AG04449 (cell line): Measurements from ENCODE around the gene WDR20.
A peak's percentile ranks its signal among the peaks of the same experiment; 100 is the strongest.

Source experiments
- CTCF ChIA-PET: fragments of 350-600 bp; formaldehyde crosslinking; extraction: SDS; loops from one replicate; lab custom pipeline; 2021; ENCODE audit warnings: antibody characterized with exemption; lab: Yijun Ruan, JAX
- POLR2A ChIA-PET: fragments of 400-600, 350-600 bp; formaldehyde crosslinking; extraction: SDS; loops from one replicate; lab custom pipeline; 2020; ENCODE audit warnings: antibody characterized with exemption, inconsistent platforms; lab: Yijun Ruan, JAX
- DNase-seq: peaks from one replicate; pipeline ENCODE4 v3.0.0-alpha.2; 2010; ENCODE audit warnings: low read depth, low spot score
- H3K4me3 ChIP-seq: 2 replicates; pipeline ENCODE4 v1.5.1; 2011; ENCODE audit warnings: low read depth, mild to moderate bottlenecking, control low read depth, low read length
- TF ChIP-seq, protein P1 (sequence below): IDR thresholded peaks from one replicate; pipeline ENCODE4 v1.5.1; 2011; ENCODE audit warnings: mild to moderate bottlenecking, moderate library complexity, low read length, control low read depth, inconsistent platforms; ENCODE audit not compliant: insufficient read depth; ENCODE audit errors: missing control alignments

The WDR20 gene

DNA sequence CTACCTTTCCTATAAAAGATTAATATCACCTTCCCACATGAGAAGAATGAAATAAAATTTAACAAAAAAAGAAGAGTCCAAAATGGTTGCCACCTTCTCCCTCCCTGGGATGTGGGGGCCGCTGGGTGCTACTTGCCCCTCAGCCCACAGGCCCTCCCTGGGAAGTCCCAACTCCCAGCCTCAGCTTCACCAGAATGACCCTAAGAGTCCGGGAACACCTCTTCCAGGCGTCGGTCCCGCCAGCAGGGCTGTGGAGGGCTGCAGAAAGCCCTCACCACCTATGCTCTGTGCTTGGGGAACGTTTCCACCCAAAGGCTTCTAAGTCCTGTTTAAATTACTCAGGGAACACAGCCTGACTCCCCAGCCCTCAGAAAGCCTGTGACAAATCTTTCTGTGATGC, 93.4 kb downstream of the WDR20 start:
- no peak overlapping the region for H3K4me3 ChIP-seq
- CTCF ChIA-PET = interaction anchor here (0.6 to 5.5 kb wide), 8 partner anchors 8 to 89 kb away, joined by 3 to 60 read pairs (median 4); partner anchors contain the start of gene MOK
- no peak for DNase-seq
- TF ChIP-seq, protein P1, sequence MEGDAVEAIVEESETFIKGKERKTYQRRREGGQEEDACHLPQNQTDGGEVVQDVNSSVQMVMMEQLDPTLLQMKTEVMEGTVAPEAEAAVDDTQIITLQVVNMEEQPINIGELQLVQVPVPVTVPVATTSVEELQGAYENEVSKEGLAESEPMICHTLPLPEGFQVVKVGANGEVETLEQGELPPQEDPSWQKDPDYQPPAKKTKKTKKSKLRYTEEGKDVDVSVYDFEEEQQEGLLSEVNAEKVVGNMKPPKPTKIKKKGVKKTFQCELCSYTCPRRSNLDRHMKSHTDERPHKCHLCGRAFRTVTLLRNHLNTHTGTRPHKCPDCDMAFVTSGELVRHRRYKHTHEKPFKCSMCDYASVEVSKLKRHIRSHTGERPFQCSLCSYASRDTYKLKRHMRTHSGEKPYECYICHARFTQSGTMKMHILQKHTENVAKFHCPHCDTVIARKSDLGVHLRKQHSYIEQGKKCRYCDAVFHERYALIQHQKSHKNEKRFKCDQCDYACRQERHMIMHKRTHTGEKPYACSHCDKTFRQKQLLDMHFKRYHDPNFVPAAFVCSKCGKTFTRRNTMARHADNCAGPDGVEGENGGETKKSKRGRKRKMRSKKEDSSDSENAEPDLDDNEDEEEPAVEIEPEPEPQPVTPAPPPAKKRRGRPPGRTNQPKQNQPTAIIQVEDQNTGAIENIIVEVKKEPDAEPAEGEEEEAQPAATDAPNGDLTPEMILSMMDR = no peak
- POLR2A ChIA-PET = no interaction called here

DNA sequence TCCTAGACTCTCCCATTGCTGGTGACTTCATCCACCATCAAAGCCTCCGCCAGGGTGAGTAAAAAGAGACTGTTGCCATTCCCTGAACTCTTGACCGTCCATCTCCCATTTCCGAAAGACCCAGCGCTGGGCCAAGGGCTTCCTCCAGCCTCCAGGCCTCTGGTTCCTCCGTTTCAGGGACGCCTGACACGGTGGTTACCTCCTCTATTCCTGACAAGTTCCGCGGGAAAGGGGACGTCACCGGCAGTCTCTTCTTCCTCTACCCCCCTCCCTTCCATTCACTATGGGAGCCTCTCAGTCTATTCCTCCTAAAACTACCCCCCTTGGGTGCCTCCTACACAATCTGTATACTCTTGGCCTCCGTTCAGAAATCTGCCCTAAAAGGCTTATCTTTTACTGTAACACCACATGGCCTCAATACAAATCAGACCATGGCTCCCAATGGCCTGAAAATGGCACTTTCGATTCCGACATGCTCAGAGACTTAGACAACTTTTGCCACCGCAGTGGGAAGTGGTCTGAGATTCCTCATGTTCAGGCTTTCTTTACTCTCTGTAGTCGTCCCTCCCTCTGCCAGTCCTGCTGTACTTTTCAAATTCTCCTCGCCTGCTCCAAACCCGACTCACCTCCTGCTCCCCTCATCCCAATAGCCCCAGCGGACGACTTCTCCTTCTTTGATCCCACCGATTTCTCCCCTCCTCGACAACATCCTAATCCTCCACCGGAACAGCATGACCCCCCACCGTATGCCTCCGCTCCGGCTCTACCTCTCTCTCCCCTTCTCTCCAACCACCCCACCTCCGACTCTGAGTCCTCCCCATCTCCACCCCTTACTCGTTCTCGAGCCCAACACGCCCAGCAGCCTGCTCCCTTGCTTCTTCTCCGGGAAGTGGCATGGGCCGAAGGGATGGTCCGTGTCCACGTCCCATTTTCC, 94.9 kb downstream of the WDR20 start:
- DNase-seq = no peak
- ChIA-PET POLR2A (no interaction called here), CTCF (interaction anchor here (1.3 to 5.5 kb wide), 4 partner anchors 13 to 88 kb away, joined by 4 to 60 read pairs (median 5); partner anchors contain the start of gene MOK)
- TF ChIP-seq, protein P1 = no peak
- H3K4me3 ChIP-seq = peak overlapping the region; percentile 23

GRCh38 chr14:102235275-102235897, 95.7 kb downstream of the WDR20 start:
- DNase-seq = peak; percentile 34
- ChIA-PET CTCF (interaction anchor here (0.6 to 5.2 kb wide), 13 partner anchors 9 to 81 kb away, joined by 3 to 113 read pairs (median 5); partner anchors contain the start of gene ZNF839), POLR2A (no interaction called here)
- H3K4me3 ChIP-seq = peak overlapping the region; percentile 23
- TF ChIP-seq, protein P1 = peak; percentile 83

GRCh38 chr14:102236026-102236425, 96.3 kb downstream of the WDR20 start:
- CTCF ChIA-PET = interaction anchor here (0.6 to 5.2 kb wide), 17 partner anchors 10 to 275 kb away, joined by 3 to 113 read pairs (median 4); partner anchors contain the start of gene ZNF839
- no peak for DNase-seq
- no peak overlapping the region for H3K4me3 ChIP-seq
- POLR2A ChIA-PET = no interaction called here
- TF ChIP-seq, protein P1 = no peak

DNA sequence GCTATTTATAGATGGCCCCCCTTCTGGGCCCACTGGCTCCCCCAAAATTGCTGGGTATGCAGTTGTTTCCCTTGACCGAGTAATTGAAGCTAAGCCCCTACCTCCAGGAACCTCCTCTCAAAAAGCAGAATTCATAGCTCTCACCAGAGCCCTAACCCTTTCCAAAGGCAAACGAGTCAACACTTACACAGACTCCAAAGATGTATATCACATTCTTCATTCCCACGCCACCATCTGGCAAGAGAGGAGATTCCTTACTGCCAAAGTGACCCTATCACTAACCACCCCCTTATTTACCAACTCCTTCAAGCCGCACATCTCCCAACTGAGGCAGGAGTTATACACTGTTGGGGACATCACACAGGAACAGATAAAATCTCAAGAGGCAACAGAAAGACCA, 98.4 kb downstream of the WDR20 start:
- POLR2A ChIA-PET = no interaction called here

More for the DNA sequence above, 98.4 kb downstream of the WDR20 start:
- CTCF ChIA-PET = interaction anchor here (1.3 to 5.2 kb wide), 5 partner anchors 22 to 78 kb away, joined by 4 to 113 read pairs (median 6); partner anchors contain the start of gene ZNF839
- DNase-seq = no peak
- TF ChIP-seq, protein P1 = no peak
- H3K4me3 ChIP-seq = no peak overlapping the region
